HL-60 (cell line): Measurements from ENCODE around the gene MFRP.

Experiments used
- TF ChIP-seq, protein P1 (sequence below): IDR thresholded peaks from 2 replicates; pipeline ENCODE4 v1.6.1; 2012; ENCODE audit warnings: low read depth; ENCODE audit not compliant: insufficient replicate concordance
- TF ChIP-seq, protein P2 (sequence below): IDR thresholded peaks from one replicate; pipeline ENCODE4 v1.5.1; 2011; ENCODE audit warnings: low read length, control low read depth, inconsistent platforms; ENCODE audit not compliant: insufficient read depth

DNA sequence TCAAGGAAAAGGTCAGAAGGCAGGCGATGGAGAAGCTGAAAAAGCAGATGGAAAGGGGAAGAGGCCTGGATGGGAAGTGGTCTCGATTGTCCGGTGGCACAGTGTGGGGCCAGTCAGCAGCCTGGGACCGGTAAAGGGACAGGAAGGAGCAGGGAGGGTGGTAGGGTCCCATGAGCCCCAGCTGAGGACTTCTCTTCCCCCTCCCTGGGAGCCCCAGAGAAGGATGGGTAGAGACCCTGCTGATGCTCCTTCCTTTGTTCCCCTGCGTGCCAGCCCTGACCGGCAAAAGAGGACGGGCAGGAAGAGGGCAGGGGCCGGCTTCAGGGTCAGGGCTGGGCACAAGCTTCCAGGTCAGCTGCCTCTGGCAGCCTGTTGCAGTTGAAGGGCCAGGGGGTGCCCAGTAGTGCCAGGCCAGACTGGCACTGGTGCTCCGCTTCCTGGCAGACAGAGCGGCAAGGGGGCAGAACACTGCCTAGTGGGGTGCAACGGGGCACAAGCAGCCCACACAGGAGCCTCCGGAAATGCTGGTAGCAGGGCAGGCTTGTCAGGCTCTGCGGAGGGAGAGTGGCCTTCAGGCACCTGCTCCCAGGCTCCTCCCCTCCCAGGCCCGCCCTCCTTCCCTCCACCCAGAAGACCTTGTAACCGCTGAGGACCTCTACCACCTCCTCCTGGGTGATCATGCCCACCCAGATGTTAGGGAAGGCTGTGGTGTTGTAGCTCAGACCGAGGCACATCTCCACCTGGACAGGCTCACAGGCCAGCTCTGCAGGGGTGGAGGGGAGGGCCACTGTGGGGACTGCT is 5.1 kb downstream of the MFRP start:
- TF ChIP-seq, protein P1, sequence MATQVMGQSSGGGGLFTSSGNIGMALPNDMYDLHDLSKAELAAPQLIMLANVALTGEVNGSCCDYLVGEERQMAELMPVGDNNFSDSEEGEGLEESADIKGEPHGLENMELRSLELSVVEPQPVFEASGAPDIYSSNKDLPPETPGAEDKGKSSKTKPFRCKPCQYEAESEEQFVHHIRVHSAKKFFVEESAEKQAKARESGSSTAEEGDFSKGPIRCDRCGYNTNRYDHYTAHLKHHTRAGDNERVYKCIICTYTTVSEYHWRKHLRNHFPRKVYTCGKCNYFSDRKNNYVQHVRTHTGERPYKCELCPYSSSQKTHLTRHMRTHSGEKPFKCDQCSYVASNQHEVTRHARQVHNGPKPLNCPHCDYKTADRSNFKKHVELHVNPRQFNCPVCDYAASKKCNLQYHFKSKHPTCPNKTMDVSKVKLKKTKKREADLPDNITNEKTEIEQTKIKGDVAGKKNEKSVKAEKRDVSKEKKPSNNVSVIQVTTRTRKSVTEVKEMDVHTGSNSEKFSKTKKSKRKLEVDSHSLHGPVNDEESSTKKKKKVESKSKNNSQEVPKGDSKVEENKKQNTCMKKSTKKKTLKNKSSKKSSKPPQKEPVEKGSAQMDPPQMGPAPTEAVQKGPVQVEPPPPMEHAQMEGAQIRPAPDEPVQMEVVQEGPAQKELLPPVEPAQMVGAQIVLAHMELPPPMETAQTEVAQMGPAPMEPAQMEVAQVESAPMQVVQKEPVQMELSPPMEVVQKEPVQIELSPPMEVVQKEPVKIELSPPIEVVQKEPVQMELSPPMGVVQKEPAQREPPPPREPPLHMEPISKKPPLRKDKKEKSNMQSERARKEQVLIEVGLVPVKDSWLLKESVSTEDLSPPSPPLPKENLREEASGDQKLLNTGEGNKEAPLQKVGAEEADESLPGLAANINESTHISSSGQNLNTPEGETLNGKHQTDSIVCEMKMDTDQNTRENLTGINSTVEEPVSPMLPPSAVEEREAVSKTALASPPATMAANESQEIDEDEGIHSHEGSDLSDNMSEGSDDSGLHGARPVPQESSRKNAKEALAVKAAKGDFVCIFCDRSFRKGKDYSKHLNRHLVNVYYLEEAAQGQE = no peak
- TF ChIP-seq, protein P2, sequence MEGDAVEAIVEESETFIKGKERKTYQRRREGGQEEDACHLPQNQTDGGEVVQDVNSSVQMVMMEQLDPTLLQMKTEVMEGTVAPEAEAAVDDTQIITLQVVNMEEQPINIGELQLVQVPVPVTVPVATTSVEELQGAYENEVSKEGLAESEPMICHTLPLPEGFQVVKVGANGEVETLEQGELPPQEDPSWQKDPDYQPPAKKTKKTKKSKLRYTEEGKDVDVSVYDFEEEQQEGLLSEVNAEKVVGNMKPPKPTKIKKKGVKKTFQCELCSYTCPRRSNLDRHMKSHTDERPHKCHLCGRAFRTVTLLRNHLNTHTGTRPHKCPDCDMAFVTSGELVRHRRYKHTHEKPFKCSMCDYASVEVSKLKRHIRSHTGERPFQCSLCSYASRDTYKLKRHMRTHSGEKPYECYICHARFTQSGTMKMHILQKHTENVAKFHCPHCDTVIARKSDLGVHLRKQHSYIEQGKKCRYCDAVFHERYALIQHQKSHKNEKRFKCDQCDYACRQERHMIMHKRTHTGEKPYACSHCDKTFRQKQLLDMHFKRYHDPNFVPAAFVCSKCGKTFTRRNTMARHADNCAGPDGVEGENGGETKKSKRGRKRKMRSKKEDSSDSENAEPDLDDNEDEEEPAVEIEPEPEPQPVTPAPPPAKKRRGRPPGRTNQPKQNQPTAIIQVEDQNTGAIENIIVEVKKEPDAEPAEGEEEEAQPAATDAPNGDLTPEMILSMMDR = no peak
